Measurements from ENCODE around the gene ROBO1. TPM values are rescaled to one million over a fixed set of nuclear protein-coding genes. Genes with fewer than 3 reads are reported as not detected.
"Not testable (repeated sequence)": the region's sequence is repeated elsewhere in the genome, so short reads cannot be mapped to it uniquely, and the experiment has no call there.

Gene ROBO1
- total RNA-seq, 1 experiment from 2014 or later: 7.0 TPM

DNA sequence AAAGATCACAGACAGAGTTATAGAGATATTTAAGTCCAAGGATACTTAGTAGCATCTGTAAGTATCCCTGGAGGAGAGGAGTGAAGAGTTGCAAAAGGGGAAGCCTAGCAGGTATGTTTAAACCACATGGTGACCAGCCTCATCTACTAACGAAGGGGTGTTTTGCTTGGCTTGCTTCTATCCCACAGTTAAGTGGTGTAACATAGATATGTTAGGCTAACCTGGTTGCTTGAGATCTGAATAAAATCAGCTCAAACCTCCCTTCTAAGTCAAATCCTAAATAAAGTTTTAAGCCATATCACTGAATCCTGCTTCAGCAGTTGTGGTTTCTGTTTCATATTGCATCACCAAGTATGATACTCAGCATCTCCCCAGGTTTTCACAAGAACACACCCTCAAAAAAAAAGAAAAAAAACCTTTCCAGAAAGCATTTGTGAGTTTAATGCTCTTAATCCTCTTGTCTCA lies 880.2 kb downstream of the ROBO1 start:
- no peaks in the 10 kb centered on the region for H3K36me3 ChIP-seq
- no peak for DNase-seq
- H3K27me3 ChIP-seq: no peaks in the 10 kb centered on the region
- no peak overlapping the region for H3K4me3 ChIP-seq
- H3K9me3 ChIP-seq: no peaks in the 10 kb centered on the region

GRCh38 chr3:78887029-78887428 lies 880.8 kb downstream of the ROBO1 start:
- no peaks in the 10 kb centered on the region for H3K36me3 ChIP-seq
- no peaks in the 10 kb centered on the region for H3K27me3 ChIP-seq
- no peaks in the 10 kb centered on the region for H3K9me3 ChIP-seq
- no peak for DNase-seq
- H3K4me3 ChIP-seq: no peak overlapping the region

GRCh38 chr3:78884567-78884966 lies 883.2 kb downstream of the ROBO1 start:
- H3K9me3 ChIP-seq, H3K27me3 ChIP-seq, H3K4me3 ChIP-seq, H3K36me3 ChIP-seq, DNase-seq: not testable (repeated sequence)

GRCh38 chr3:78882251-78882650 lies 885.5 kb downstream of the ROBO1 start:
- no peaks in the 10 kb centered on the region for H3K36me3 ChIP-seq
- no peak overlapping the region for H3K4me3 ChIP-seq
- no peaks in the 10 kb centered on the region for H3K27me3 ChIP-seq
- no peaks in the 10 kb centered on the region for H3K9me3 ChIP-seq
- no peak for DNase-seq

- no peaks in the 10 kb centered on the region for H3K36me3 ChIP-seq
- H3K27me3 ChIP-seq: no peaks in the 10 kb centered on the region
- no peaks in the 10 kb centered on the region for H3K9me3 ChIP-seq
- DNase-seq: no peak
- no peak overlapping the region for H3K4me3 ChIP-seq
These were observed 886.3 kb downstream of the ROBO1 start for GRCh38 chr3:78881501-78881900.

DNA sequence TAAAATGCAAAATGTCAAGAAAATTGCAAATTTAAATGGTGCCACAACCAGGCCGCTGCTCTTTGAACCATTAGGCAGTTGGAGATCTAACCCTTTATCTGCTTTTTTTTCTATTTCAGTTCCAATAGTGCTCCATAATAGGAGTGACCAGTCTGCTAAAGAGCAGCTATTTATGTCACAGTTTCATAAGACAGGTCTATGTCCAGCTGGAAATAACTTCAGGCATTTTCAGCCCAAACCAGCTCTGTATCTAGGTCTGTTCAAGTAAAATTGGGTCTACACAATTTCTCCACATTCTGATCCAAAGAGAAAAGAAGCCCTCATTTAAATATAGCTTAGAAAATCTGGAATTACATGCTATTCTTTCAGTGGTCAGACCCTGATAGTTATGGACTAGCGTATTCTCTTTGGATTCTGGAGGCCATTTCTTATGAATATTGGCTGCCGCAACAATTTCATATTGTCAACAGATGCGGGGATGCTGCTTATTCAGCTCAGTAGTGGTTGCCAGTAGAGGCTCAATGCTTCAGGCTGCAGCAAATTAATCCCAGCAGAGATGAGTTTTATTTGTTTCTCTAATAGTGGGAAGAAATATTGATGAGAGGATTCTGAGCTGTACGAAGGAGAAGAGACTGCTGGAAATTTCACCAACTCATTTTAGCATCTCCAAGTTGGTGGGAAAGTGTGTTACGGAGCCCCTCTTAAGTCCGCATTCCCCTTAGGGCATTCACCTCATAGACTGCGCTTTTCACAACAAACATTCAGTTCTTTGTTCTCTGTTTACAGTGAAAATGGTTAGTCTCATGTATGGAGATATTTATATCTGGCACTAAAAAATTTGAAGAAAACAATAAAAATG lies 887.0 kb downstream of the ROBO1 start:
- no peak overlapping the region for H3K4me3 ChIP-seq
- no peaks in the 10 kb centered on the region for H3K27me3 ChIP-seq
- no peaks in the 10 kb centered on the region for H3K9me3 ChIP-seq
- no peak for DNase-seq
- H3K36me3 ChIP-seq: no peaks in the 10 kb centered on the region

GRCh38 chr3:78879295-78879860 lies 888.4 kb downstream of the ROBO1 start:
- DNase-seq: no peak
- Histone ChIP-seq H3K36me3 (no peaks in the 10 kb centered on the region), H3K9me3 (no peaks in the 10 kb centered on the region), H3K4me3 (no peak overlapping the region), H3K27me3 (no peaks in the 10 kb centered on the region)

DNA sequence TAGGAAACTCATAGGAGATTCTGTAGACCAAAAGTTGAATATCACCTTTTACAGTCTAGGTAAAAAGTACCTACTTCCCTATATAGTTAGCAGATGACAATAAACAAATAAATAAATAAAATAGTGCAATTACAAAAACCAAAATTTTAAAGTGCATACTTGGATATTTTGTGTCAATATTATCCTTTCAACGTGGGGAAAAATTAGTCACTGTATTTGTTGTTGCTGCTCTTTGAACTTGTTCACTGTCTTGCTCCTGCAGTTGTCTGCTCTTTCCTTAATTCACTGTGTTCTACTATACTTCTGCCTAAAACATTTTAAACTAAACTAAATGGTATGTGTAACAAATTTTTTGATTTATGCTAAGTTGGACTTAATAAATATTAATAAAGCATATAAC lies 889.0 kb downstream of the ROBO1 start:
- Histone ChIP-seq H3K36me3 (no peaks in the 10 kb centered on the region), H3K9me3 (no peaks in the 10 kb centered on the region), H3K4me3 (no peak overlapping the region), H3K27me3 (no peaks in the 10 kb centered on the region)
- DNase-seq: no peak

GRCh38 chr3:78878011-78878410 lies 889.8 kb downstream of the ROBO1 start:
- Histone ChIP-seq H3K9me3 (no peaks in the 10 kb centered on the region), H3K36me3 (no peaks in the 10 kb centered on the region), H3K27me3 (no peaks in the 10 kb centered on the region), H3K4me3 (no peak overlapping the region)
- DNase-seq: no peak

- Histone ChIP-seq H3K36me3 (no peaks in the 10 kb centered on the region), H3K9me3 (no peaks in the 10 kb centered on the region), H3K4me3 (no peak overlapping the region), H3K27me3 (no peaks in the 10 kb centered on the region)
- no peak for DNase-seq
These were observed 891.9 kb downstream of the ROBO1 start for GRCh38 chr3:78875851-78876250.

- no peaks in the 10 kb centered on the region for H3K36me3 ChIP-seq
- H3K9me3 ChIP-seq: no peaks in the 10 kb centered on the region
- no peak for DNase-seq
- no peaks in the 10 kb centered on the region for H3K27me3 ChIP-seq
- no peak overlapping the region for H3K4me3 ChIP-seq
These were observed 892.4 kb downstream of the ROBO1 start for GRCh38 chr3:78875436-78875835.

GRCh38 chr3:78873641-78874040 lies 894.2 kb downstream of the ROBO1 start:
- no peaks in the 10 kb centered on the region for H3K36me3 ChIP-seq
- H3K27me3 ChIP-seq: no peaks in the 10 kb centered on the region
- H3K4me3 ChIP-seq: peak overlapping the region; percentile 25
- no peaks in the 10 kb centered on the region for H3K9me3 ChIP-seq
- DNase-seq: no peak

- DNase-seq: no peak
- H3K27me3 ChIP-seq: no peaks in the 10 kb centered on the region
- no peaks in the 10 kb centered on the region for H3K36me3 ChIP-seq
- H3K9me3 ChIP-seq: no peaks in the 10 kb centered on the region
- H3K4me3 ChIP-seq: no peak overlapping the region
These were observed 895.6 kb downstream of the ROBO1 start for GRCh38 chr3:78872195-78872594.

DNA sequence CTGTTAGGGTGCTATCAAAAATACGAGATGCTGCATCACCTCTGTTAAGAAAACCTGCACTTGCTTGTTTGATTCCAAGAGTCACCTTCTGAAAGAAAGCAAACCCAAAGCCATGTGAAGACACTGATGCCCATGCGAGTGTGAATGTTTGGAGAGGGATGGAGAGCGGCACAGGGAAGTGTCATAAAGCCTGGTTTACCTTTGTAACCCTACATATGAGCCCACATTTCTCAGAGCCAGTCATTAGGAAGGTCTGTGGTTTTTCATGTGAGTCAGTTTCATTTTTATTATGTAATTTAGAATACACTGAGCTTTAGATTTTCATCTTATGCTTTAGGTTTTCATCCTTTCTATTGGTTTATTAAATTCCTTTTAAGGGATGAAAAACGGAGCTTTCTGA lies 896.8 kb downstream of the ROBO1 start:
- no peak for DNase-seq

GRCh38 chr3:78870484-78870883 lies 897.3 kb downstream of the ROBO1 start:
- Histone ChIP-seq H3K9me3 (no peaks in the 10 kb centered on the region), H3K36me3 (no peaks in the 10 kb centered on the region), H3K4me3 (no peak overlapping the region), H3K27me3 (no peaks in the 10 kb centered on the region)
- no peak for DNase-seq

More for the DNA sequence above, 896.8 kb downstream of the ROBO1 start:
- Histone ChIP-seq H3K27me3 (no peaks in the 10 kb centered on the region), H3K4me3 (no peak overlapping the region), H3K36me3 (no peaks in the 10 kb centered on the region), H3K9me3 (no peaks in the 10 kb centered on the region)

DNA sequence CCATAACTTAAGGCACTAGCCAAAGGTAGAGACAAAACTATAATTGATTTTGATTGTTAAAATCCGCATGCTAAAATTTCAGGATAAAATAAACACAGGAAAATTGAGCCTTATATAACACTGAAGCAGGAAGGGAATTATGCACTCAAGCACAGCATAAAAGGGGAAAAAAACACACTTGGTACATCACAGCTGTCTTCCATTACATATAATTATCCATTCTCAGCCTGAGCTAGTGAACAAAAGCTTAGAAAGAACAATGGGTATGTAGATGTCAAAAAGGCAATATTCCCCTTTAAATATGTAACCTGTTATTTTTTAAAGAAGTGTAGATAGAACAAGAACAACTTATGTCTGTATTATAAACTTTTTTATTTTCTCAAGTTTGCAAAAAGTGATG lies 899.2 kb downstream of the ROBO1 start:
- Histone ChIP-seq H3K4me3 (no peak overlapping the region), H3K9me3 (no peaks in the 10 kb centered on the region), H3K27me3 (no peaks in the 10 kb centered on the region), H3K36me3 (no peaks in the 10 kb centered on the region)
- no peak for DNase-seq

GRCh38 chr3:78867409-78868372 lies 900.1 kb downstream of the ROBO1 start:
- no peak for DNase-seq
- Histone ChIP-seq H3K4me3 (no peak overlapping the region), H3K36me3 (no peaks in the 10 kb centered on the region), H3K27me3 (no peaks in the 10 kb centered on the region), H3K9me3 (no peaks in the 10 kb centered on the region)

Measured in MG63 (cell line).